HL-60 (cell line): ENCODE results near the gene NAV2.

Source experiments
- DNase-seq, 2 experiments: peaks; one replicate each; pipeline ENCODE4 v3.0.0-alpha.2; 2010 to 2020; ENCODE audit warnings: low read depth in 1 of 2, low spot score in 1 of 2
- H3K27ac ChIP-seq: fragments of 250-450 bp; sonication (Bioruptor Pico); replicated peaks from 2 replicates; pipeline ENCODE4 v1.5.1; 2020; ENCODE audit warnings: mild to moderate bottlenecking, moderate library complexity
- H3K27me3 ChIP-seq: fragments of 250-450 bp; sonication (Bioruptor Pico); 2 replicates; pipeline ENCODE4 v1.5.1; 2021; ENCODE audit warnings: mild to moderate bottlenecking, moderate library complexity; ENCODE audit not compliant: insufficient read depth, poor library complexity, severe bottlenecking
- H3K4me3 ChIP-seq: replicated peaks from 2 replicates; pipeline ENCODE4 v1.5.1; 2011; ENCODE audit warnings: mild to moderate bottlenecking, control low read depth, low read length; ENCODE audit not compliant: insufficient read depth
- GABPA ChIP-seq: IDR thresholded peaks from 2 replicates; pipeline ENCODE4 v1.6.1; 2012; ENCODE audit warnings: low read depth
- POLR2AphosphoS5 ChIP-seq: IDR thresholded peaks from 2 replicates; pipeline ENCODE4 v1.6.1; 2012; ENCODE audit warnings: low read depth
- SPI1 ChIP-seq: IDR thresholded peaks from 2 replicates; pipeline ENCODE4 v1.6.1; 2012; ENCODE audit warnings: low read depth, mild to moderate bottlenecking, borderline replicate concordance
- TF ChIP-seq, protein P1 (sequence below): IDR thresholded peaks from one replicate; pipeline ENCODE4 v1.5.1; 2011; ENCODE audit warnings: low read length, control low read depth, inconsistent platforms; ENCODE audit not compliant: insufficient read depth
- TF ChIP-seq, protein P2 (sequence below): IDR thresholded peaks from 2 replicates; pipeline ENCODE4 v1.6.1; 2012; ENCODE audit warnings: low read depth; ENCODE audit not compliant: insufficient replicate concordance

NAV2 gene

DNA sequence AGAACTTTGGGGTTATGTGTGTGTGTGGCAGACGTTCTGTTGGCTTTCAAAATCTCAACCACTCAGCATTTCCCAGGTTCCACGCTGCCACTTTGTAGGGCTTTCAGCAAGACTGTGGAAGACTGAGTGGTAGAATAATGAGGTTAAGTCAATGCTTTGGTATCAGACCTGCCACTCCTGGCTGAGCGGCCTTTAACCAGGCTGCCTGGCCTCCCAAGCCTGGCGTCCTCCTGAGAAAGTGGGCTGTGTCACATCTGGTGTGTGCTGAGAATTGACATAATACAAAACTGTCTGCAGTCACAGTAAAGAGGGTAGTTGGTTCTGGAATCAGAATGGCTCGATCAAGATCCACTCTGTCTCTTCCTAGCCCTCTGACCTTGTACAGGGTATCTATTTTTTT is 321.2 kb downstream of the NAV2 start:
- Histone ChIP-seq H3K27ac (no peak overlapping the region), H3K4me3 (no peak overlapping the region), H3K27me3 (no peaks in the 10 kb centered on the region)
- no peak for TF ChIP-seq POLR2AphosphoS5
- TF ChIP-seq, protein P1, sequence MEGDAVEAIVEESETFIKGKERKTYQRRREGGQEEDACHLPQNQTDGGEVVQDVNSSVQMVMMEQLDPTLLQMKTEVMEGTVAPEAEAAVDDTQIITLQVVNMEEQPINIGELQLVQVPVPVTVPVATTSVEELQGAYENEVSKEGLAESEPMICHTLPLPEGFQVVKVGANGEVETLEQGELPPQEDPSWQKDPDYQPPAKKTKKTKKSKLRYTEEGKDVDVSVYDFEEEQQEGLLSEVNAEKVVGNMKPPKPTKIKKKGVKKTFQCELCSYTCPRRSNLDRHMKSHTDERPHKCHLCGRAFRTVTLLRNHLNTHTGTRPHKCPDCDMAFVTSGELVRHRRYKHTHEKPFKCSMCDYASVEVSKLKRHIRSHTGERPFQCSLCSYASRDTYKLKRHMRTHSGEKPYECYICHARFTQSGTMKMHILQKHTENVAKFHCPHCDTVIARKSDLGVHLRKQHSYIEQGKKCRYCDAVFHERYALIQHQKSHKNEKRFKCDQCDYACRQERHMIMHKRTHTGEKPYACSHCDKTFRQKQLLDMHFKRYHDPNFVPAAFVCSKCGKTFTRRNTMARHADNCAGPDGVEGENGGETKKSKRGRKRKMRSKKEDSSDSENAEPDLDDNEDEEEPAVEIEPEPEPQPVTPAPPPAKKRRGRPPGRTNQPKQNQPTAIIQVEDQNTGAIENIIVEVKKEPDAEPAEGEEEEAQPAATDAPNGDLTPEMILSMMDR: no peak
- TF ChIP-seq SPI1: no peak
- no peak for TF ChIP-seq GABPA
- DNase-seq: no peak

DNA sequence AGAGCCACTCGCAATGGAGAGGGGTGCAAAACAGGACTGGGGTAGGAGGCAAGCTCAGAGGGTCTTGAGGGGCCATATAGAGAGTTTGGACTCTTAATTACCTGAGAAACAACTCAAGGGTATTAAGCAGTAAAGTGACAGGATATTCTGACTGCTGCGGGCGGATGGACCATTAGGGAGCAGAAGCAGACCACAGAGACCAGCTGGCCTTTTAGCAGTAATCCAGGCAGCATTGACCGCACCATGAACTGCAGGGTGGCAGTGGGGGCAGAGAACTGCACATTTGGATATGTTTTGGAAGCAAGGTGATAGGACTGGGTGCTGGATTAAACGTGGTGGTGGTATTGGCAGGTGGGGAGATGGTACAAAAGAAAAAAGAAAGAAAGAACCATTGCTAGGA is 322.3 kb downstream of the NAV2 start:
- no peak overlapping the region for H3K4me3 ChIP-seq
- no peak for DNase-seq
- TF ChIP-seq, protein P2, sequence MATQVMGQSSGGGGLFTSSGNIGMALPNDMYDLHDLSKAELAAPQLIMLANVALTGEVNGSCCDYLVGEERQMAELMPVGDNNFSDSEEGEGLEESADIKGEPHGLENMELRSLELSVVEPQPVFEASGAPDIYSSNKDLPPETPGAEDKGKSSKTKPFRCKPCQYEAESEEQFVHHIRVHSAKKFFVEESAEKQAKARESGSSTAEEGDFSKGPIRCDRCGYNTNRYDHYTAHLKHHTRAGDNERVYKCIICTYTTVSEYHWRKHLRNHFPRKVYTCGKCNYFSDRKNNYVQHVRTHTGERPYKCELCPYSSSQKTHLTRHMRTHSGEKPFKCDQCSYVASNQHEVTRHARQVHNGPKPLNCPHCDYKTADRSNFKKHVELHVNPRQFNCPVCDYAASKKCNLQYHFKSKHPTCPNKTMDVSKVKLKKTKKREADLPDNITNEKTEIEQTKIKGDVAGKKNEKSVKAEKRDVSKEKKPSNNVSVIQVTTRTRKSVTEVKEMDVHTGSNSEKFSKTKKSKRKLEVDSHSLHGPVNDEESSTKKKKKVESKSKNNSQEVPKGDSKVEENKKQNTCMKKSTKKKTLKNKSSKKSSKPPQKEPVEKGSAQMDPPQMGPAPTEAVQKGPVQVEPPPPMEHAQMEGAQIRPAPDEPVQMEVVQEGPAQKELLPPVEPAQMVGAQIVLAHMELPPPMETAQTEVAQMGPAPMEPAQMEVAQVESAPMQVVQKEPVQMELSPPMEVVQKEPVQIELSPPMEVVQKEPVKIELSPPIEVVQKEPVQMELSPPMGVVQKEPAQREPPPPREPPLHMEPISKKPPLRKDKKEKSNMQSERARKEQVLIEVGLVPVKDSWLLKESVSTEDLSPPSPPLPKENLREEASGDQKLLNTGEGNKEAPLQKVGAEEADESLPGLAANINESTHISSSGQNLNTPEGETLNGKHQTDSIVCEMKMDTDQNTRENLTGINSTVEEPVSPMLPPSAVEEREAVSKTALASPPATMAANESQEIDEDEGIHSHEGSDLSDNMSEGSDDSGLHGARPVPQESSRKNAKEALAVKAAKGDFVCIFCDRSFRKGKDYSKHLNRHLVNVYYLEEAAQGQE: no peak
- TF ChIP-seq POLR2AphosphoS5: no peak
- no peak for TF ChIP-seq SPI1
- TF ChIP-seq, protein P1: no peak
- no peak for TF ChIP-seq GABPA
- no peak overlapping the region for H3K27ac ChIP-seq
- no peaks in the 10 kb centered on the region for H3K27me3 ChIP-seq

DNA sequence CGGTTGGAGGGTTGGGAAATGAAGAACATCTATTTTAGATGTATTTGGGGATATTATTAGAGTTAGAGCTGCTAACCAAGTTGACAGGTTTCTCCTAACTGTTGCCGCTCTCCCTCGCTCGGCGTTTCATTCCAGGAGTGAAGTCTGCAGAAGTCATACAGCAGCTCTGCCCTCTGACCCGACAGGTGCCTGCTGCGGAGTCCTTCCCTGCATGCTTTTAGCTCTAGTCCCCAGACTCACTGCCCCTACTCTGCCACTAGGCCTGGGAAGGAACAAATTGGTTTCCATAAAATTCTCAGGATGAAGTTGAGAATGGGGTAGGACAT is 322.7 kb downstream of the NAV2 start:
- TF ChIP-seq POLR2AphosphoS5 (no peak), SPI1 (no peak), GABPA (no peak)
- TF ChIP-seq, protein P2: no peak
- TF ChIP-seq, protein P1: no peak
- no peak overlapping the region for H3K4me3 ChIP-seq
- H3K27ac ChIP-seq: no peak overlapping the region
- DNase-seq: no peak
- no peaks in the 10 kb centered on the region for H3K27me3 ChIP-seq

DNA sequence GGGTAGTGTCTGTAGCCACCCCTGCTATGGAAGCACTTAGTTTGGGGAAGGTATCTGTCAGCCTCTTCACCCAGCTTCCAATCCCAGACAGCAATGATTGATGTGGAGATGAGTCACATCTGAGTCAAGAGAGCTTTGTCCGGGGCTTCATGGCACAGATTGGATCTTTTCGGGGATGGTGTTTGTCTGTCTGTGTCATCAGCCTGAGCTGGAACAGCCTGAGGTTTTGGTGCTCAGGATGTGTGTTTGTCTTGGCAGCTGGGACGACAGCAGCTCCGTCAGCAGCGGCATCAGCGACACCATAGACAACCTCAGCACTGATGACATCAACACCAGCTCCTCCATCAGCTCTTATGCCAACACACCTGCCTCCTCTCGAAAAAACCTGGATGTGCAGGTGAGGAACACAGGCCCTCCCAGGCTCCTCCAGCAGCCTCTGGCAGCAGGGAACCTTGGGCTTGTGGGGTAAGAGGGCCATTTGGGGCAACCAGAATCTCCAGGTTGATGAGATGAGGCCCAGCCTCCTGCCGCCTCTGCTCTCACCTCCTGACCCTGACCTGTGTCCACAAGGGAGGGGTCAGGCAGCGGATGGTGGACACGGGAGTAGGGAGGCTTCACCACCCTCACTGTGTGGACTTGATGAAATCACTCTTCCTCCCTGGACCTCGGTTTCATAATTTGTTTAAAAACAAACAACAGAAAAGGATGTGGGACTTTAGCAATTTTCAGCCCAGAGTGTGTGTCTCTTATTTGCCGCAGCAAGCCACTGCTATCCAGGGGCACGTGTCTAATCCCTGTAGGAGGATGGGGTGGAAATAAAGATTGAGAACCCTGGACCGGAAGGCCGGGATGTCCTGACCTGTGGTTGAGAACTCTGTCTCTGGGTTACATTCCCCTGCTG is 323.3 kb downstream of the NAV2 start:
- DNase-seq: no peak
- Histone ChIP-seq H3K4me3 (no peak overlapping the region), H3K27ac (no peak overlapping the region), H3K27me3 (no peaks in the 10 kb centered on the region)
- no peak for TF ChIP-seq POLR2AphosphoS5
- TF ChIP-seq, protein P1: no peak
